Thyroid gland (tissue), 4 donors: ENCODE results near the gene ARTN.

Experiments used
- POLR2A ChIP-seq, 2 donors: fragments of 450-650 bp; IDR thresholded peaks; one replicate each; pipeline ENCODE4 v1.6.1; 2017; ENCODE audit warnings: antibody characterized with exemption in 2 of 2, mild to moderate bottlenecking in 2 of 2, moderate library complexity in 1 of 2
- TF ChIP-seq, protein P1 (sequence below), 6 experiments: fragments of 200-600 bp in 3 of 6; fragments of 450-650 bp in 3 of 6; sonication (generic) in 3 of 6; IDR thresholded peaks; one replicate each; pipeline ENCODE4 v1.5.1; 2016 to 2019; ENCODE audit warnings: antibody characterized with exemption in 6 of 6, mild to moderate bottlenecking in 2 of 6, inconsistent platforms in 1 of 6, moderate library complexity in 1 of 6

DNA sequence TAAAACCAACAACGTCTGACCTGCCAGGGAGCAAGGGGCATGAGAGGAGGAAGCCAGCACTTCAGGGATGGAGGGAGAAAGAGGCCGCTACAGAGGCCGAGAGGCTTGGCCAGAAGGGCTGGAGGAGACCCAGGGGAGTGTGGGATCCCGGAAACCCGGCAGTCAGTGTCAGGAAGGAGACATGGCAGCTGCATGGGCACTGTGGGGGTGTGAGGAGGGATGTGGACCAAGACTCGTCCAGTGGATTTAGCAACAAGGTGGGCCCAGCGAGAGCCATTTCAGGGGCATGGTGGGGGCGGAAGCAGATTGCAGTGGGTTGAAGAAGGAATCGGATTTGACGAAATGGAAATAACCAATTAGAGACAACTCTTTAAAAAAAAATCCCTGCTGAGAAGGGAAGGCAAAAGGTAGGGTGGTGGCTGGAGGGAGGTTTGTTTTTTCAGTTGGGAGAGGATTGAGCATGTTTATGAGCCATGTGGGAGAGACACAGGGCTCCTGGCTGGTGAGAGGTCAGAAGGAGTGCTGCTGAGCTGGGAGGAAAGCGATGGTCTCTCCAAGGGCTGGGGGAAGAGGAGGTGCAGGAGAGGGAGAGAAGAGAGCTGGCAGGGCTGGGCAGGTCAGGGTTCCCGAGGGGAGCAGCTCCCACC is 49.8 kb downstream of the ARTN start:
- TF ChIP-seq, protein P1, sequence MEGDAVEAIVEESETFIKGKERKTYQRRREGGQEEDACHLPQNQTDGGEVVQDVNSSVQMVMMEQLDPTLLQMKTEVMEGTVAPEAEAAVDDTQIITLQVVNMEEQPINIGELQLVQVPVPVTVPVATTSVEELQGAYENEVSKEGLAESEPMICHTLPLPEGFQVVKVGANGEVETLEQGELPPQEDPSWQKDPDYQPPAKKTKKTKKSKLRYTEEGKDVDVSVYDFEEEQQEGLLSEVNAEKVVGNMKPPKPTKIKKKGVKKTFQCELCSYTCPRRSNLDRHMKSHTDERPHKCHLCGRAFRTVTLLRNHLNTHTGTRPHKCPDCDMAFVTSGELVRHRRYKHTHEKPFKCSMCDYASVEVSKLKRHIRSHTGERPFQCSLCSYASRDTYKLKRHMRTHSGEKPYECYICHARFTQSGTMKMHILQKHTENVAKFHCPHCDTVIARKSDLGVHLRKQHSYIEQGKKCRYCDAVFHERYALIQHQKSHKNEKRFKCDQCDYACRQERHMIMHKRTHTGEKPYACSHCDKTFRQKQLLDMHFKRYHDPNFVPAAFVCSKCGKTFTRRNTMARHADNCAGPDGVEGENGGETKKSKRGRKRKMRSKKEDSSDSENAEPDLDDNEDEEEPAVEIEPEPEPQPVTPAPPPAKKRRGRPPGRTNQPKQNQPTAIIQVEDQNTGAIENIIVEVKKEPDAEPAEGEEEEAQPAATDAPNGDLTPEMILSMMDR (IDR thresholded peaks at IDR 0.05), result no peak
- no peak for TF ChIP-seq POLR2A (IDR thresholded peaks at IDR 0.05)
